HG03571 (cell line): ENCODE data around the gene OSM.

Source experiments
- ATAC-seq: cut with Tn5 transposase; IDR thresholded peaks from one replicate; pipeline ENCODE4 v1.9.1; 2021; ENCODE audit not compliant: unreplicated experiment

Gene OSM

DNA sequence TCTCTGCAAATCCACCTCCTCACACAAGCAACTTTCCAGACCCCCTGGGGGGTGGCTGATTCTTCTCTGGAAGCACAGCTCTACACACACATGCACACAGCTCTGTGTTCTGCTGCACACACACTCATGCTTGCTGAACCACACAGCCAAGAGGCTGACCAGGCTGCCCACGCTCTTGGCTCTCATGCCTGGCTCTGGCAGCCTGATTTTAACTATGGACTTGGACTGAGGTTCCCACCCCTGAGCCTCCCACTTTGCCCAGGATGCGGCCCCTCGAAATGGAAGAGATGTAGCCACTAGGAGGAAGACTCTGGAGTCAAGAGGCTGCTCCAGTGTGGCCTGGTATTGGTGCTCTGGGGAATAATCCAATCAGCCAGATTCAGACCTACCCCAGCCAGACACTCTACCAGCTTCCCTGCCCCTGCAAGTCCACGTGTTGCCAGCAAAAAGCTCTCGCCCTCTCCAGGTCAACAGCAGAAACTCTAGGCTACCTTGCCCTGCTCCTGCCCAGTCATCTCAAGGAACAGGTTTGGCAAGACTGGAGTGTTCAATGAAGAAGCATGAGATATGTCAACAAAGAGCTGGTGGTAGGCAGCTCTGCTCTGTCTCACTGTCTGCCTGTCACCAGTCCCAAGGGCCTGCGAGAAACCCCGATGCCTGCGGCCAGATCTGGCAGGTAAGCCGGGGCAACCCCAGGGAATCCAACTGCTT, 31.5 kb upstream of the OSM start:
- ATAC-seq = no peak

DNA sequence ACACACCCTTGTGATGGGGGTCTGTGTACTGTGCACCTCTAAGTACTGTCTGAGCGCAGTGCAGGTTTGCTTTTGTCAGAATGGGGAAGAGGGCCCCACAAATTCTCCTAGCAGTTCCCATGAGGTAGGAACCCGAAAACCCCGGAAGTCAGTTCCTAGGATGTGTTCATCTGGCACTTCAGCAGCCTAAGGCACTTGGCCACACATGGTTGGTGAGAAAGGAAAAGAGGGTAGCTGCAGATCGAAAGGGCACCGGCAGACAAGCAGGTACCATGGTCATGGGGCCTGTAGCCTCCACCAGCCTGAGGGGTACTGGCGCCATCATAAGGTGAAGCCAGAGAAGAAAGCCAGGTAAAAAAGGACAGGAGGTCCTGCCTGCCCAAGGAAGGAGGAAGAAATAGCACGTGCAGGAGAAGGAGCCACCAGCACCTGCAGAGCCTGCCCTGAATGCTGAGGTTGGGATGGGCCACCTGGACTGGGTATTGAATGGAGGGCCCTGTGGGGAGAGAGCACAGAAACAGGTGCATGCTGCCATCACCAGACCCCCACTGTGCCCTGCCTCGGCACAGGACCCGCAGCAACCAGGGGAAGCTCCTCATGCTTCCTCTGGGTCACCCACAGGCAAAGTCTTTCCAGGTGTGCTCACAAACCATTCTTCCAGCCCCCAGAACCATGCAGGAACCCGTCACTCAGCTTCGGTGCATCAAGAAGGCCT, 30.8 kb upstream of the OSM start:
- no peak for ATAC-seq

DNA sequence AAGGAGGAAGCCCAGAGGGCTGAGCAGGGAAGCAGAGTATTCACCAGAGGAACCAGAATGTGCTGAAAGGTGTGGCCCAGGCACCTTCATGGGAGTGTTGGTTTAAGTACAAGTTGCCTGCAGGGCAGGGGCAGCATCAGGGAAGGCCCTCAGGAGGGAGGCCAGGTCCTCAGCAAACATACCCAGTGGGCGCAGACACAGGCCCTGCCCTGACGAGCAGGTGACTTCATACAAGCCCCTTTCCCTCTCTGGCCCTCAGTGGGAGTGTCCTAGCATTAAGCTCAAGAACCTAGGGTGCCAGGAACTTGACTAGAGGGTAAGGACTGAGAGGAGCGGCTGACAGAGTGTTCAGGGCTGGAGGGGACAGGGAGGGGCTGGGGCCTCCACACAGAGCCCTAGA, 30.2 kb upstream of the OSM start:
- ATAC-seq = no peak

DNA sequence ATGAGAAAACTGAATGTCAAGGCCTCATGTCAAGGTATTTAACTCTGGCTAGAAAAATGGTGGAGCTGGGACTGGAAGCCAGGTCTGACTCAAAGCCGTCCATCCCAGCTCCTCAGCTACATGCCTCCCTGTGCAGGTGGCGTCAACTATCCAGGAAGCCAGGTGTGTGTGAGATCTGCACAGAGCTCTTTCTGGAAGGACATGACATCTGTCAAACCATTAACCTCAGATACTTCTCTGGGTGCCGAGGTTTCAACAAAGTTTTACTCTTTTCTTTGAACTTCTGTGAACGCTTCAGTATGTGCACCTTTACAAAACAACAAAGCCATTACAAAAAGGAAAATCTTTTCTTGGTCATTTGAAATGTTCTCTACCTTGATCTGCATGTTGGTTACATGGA, 29.7 kb upstream of the OSM start:
- ATAC-seq = no peak

DNA sequence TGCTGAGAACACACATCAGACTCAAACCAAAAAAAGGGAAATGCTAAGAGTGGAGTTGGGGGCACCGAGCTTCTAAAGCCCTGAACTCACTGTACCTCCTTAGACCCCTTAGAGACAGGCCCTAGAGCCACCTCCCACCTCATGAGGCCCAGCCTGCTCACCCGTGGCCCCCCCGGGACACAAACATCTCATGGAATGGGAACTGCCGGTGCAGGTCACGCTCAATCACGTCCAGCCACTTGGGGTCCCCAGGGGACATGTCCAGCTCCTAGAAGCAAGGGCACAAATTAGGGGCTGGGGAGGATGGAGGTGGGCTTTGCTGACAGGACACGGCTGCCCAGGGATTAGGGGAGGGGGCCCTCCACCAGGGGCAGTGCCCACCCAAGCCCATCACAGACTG, 28.9 kb upstream of the OSM start:
- no peak for ATAC-seq

DNA sequence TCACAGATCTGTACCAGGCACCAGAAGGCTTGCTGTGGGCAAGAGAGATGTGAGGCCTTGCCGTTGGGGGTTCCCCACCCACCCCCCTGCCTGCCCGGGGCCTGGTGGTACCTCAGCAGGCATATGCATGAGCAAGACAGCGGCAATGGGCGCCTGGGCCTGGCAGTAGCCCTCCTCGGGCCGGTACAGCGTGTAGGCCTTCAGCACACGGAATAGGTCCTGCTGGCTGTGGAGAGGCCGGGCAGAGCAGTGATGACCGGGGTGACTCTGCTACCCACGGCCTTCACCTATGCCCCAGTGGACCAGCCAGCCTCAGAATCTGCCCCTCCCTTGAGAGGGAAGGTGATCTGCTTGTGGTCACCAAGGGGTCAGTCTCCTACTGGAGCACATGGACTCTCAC, 28.2 kb upstream of the OSM start:
- no peak for ATAC-seq

DNA sequence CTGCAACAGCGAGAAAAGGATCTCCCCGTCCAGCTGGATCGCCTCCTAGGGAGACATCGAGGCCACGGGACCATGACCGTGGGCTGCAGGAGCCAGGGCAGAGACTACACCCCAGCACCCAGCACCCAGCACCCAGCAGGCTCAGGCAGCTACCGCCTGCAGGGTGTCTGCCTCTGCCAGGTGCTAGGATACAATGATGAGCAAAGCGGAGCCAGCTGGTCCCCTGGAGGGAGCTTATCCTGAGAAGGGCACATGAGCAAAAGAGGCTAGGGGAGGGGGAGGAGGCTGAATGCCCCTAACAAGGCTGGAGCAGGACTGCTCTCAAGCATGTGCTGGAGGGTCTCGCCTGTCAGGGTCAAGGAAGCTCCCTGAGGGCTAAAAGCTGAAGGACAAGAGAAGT, 27.4 kb upstream of the OSM start:
- ATAC-seq = no peak

DNA sequence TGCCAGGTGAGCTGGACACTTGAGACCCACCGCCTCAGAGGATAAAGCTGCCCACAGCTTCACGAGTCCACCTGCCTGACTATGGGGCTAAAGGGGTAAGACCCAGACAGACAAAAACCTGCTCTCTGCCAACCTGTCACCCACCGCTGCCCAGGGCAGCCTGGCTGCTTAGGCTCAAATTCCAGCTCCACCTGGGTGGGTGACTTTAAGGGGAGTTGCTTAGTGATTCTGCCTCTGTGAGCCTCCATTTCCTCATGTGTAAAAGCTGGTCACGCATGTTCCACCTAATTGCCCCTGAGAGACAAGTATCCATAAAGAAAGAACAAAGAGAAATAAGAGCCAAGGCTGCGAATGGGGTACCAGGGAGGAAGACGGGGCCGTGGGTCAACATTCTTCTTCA, 26.4 kb upstream of the OSM start:
- ATAC-seq = no peak

DNA sequence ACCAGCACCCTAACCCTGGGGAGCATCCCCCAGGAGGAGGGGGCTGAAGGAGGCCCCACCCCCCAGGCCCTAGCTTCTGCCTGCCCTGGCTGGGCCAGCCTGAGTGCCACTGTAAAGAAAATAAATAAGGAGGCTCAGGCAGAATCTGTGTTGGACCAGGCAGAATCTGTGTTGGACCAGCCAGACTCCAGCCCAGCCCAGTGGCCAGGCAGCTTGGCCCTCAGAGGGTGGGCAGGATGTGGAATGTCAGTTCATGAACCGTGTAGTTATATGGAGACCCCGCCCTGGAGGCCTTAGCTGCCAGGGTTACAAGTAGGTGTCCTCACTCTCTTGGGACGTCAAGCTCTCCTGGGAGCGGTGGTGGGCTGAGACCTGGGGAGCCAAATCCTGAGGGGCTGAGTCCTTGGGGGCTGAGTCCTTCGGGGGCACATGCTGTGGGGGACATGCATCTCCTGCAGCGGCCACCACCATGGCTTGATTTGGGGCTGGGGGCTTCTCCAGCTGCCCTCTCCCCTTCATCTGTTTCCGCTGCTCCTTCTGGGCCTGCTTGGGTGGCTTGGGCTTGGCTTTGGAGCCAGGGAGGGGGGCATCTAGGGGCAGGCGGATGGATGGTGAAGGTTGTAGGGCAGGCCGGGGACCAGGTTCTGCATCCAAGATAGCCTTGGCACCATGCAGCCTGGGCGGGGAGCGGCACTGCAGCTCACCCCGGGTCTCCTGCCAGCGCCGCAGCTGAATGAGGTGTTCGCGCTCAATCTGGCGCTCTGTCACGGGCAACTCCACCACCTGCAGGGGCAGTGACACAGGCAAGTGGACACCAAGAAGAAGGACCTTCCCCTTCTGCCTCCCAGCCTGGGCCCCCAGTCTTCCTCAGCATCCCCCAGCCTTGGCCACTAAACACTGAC, 25.7 kb upstream of the OSM start:
- no peak for ATAC-seq

DNA sequence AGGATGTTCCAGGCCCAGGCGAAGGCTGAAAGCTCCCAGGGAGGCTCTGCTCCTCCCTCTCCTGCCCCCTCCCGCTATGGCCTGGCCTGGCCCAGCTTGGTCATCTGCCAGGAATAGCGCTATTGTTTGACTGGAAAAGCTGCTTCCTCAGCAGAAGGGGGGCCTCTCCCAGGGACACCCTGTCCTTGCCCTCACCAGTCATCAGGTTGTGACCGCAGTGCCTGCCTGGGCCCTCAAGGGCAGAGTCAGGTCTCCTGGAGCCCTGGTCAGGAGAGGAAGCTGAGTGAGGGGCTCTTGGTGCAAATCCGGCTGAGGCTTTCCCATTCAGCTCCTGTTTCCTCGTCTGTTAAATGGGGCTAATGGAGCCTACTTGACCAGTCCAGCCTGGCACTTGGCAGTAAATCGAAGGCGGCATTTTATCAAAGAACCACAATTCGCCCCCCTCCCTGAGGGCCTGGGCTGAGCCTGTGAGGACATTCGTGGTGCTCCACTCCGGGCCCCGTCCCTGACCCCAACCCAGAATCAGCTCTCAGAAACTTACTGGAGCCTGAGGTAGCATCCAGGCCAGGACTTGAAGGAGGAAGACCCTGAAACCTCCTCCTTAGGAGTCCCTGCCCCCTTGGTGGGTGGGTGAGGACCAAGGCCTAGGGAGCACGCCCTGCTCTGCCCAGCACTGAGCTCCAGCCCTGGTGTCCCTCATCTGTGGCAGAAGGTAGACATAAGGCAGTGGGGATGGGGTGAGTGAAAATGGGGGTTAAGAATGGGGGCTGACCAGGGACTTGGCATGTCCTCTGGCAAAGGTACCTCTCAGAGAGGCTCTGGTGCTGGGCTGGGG, 24.6 kb upstream of the OSM start:
- ATAC-seq = no peak

DNA sequence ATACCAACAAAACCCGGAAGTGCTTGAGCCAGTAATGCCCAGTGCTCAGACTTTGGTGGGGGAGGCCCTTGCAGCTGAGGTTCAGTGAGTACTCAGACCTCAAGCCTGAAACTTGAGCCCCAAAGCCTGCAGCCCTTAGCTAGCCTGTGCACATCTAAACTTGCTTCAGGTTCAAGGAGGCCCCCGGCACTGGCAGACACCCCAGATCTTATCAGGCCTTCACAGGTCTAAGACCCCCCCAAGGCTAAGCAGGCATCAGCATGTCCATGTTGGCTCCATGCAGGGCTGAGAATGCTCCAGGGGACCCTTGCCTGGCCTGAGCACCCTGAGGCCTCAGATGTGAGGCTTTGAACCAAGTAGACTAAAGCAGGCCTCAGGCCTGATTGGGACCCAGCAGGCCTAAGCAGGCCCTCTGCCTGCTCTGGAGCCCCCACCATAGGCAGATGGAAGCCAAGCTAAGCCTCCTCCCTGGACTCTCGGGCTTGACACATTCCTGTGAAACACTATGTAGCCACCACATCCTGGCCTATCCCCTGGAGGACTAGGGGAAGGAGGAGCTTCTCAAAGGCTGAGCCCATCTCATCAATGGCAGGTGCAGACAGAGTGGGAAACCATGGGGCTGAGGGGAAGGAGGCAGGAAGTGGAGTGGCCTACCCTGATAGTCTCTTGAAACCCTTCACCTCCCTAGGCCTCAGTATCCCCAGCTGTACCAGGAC, 23.8 kb upstream of the OSM start:
- ATAC-seq = no peak

DNA sequence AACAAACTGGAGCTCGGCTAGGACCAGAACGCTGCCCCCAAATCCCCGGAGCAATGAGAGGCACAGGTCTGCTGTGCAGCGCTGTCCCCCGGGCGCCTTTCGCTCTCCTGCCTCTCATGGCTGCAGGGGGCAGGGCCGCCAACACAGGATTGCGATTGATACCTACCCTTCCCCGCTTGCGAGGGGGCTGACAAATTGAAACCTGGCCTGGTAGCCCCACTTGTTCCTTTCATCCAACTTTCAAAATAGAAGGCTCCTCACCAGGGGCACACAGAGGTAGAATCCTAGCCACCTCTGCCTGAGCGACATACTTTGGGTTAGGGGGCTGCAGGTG, 23.3 kb upstream of the OSM start:
- ATAC-seq = no peak

DNA sequence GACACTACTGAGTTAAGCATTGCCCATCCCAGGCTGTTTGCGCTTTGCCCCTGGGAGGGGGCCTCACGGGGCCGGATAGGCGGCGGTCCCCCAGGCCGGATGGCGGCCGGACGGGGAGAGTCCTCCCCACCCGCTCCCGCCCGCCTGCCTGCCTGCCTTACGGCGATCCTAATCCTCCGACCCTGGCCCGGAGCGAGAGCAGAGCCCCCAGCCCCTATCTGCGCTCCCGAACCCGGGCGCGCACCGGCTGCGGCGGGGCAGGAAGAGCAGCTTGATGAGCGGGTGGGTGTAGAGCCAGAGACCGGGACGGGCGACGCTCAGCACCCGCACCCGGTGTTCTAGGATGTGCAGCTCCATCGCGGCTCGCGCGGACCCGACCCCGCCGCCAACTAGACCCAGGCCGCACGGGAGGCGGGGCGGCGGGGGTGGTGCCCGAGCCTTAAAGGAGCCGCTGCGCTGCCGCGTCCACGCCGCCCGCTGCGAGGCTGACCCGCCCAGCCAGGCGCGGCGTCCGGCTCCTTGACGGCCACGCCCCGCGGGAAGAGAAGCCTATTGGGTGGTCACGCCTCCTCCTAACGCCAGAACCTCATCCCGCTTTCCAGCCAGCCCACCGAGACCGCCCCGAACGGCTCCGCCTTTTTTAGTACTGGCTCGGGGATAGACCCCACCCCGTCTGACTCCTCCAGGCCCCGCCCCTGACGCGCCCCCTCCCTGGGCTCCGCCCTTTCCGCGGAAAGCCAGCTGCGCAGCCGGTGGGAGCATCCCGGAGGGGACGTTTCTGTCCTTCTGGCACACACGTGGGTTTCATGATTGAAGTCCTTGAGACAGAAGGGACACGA, 22.7 kb upstream of the OSM start, which contains the start of gene CASTOR1:
Gene CASTOR1, minus strand, starts transcription at position 365 of the 839 bp plus-strand sequence. Its CDS starts 8 bp downstream, at position 357.
- ATAC-seq = no peak

DNA sequence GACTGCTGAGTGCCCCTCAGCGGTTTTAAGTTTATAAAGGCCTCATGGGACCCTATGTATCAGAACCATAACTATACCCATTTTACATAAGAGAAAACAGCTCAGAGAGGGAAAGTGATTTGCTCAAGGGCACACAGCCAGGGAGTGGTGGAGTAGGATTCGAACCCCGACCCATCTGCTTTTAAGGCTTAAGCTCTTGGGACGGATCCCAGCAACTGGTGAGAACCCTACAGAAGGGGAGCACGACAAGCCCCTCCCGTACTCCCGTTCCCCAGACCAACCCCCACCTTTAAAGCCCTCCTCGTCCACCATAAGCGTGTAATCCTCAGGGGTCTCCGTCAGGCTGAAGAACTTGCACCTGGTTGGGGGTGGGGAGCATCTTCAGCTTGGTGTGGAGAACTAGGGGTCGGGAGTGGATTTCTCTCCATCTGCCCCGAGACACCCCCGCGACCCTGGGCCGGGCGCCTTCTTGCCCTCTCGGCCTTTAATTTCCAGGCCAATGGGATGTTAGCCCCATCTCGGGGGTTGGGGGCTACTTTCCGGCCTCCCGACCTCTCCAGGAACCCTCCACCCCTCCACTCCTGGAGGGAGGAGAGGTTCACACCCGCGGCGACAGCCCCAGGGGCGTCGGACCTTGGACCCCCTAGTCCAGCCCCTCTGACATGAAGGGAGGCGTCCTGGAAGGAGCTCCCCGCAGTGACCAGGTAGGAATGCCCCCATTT, 21.9 kb upstream of the OSM start:
- ATAC-seq = no peak

DNA sequence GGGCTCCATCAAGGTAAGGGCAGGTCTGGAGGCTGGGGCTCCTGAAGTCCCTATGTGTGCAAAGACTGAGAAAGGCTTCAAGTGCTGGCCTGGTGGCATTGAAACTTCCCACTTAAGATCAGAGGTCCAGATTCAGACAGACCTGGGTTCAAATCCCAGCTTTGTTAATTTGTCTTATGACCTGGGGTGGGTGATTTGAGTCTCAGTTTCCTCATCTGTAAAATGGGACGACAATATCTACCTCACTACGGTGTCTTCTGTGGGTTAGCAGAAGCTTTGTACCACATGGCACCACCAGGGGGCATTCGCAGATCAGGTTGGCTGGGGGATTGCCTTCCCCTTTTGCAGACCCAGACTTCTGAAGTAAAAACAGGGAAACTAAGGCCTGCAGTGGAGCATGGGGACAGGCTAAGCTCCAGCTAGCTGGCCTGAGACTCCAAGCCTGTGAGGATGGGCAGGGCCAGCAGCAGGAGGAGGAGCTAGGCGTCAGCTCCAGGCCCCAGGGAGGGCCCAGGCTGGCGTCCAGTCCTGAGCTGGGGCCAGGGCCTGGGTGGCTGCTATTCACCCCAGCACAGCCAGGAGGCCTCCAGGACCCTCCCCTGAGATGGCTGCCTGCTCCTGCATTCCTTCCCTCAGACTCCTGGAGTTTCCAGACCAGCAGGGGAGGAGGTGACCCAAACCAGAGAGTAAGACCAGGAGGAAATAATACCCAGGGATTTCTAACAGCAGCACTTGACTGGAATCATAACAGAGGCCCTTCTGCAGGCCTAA, 21.2 kb upstream of the OSM start:
- ATAC-seq = no peak

DNA sequence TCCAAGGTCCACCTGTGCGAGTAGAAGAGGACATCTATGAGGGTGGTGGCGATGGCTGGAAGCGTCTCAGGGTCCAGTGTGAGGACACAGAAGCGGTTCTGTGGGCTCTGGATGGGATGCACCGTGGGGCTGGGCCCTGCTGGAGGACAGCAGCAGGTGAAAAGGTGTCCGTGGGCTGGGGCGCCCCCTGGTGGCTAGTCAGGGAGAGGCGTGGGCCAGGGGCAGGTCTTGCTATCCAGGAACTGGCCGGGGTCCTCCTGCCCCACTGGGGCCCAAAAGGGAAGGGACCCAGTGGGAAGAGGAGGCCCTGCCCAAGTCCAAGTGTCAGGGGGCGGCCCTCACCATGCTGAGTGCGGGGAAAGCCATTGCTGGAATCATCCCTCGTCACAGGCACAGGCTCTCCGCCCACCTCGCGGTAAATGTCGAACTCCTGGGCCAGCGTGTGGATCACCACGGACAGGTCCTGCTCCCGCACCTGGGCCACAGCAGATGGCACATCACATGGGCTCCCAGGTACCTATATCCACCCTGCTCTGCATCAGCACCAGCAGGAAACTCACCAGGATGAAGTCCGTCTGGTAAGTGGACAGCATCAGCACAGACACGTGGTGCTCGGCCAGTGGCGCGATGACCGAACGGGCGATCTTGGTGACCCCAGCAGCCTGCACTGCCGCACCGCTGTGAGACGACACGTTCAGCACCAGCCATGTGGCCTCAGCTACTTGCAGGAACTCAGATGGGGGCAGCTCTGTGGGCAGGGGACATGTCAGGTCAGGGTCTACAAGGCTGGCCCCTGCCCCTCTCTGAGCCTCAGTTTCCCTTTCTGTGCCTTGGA, 20.4 kb upstream of the OSM start:
- no peak for ATAC-seq

DNA sequence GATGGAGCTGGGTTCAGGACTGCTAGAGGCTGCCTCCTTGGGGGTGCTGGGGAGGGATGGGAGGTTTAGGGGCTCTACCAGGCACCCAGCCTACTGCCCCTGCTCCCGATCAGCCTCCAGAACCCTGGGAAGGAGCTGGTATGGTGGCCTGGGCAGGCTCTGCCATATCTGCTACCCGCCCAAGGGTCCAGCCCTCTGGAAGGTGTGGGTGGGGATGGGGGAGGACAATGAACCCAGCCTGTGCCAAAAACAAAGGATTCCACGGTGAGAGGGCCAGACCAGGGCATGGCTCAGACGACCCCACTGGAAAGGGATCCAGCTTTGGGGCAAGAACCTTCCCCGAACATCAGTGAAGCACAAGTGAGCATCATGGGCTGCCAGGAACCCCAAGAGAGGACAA, 19.7 kb upstream of the OSM start:
- no peak for ATAC-seq
